ENCODE measurements around the gene CMTM2.

DNA sequence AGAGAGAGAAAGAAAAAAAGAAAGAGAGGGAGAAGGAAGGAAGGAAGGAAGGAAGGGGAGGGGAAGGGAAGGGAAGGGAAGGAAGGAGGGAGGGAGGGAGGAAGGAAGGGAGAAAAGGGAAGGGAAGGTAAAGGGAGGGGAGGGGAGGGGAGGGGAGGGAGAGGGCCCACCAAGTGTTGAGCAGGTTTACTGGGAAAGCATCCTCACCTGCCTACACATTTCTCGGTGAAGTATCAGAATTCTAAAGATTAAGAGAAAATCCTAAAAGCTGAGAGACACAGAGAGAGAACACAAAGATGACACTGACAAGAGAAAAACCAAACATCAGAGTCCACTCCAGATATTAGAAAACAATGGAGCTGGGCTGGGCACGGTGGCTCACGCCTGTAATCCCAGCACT is 13.0 kb downstream of the CMTM2 start:
- TF ChIP-seq, protein P1, sequence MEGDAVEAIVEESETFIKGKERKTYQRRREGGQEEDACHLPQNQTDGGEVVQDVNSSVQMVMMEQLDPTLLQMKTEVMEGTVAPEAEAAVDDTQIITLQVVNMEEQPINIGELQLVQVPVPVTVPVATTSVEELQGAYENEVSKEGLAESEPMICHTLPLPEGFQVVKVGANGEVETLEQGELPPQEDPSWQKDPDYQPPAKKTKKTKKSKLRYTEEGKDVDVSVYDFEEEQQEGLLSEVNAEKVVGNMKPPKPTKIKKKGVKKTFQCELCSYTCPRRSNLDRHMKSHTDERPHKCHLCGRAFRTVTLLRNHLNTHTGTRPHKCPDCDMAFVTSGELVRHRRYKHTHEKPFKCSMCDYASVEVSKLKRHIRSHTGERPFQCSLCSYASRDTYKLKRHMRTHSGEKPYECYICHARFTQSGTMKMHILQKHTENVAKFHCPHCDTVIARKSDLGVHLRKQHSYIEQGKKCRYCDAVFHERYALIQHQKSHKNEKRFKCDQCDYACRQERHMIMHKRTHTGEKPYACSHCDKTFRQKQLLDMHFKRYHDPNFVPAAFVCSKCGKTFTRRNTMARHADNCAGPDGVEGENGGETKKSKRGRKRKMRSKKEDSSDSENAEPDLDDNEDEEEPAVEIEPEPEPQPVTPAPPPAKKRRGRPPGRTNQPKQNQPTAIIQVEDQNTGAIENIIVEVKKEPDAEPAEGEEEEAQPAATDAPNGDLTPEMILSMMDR (IDR thresholded peaks at IDR 0.05; ENCODE audit: poor library complexity, severe bottlenecking), result no peak
- TF ChIP-seq POLR2AphosphoS5 (IDR thresholded peaks at IDR 0.05) (no peak), EP300 (conservative IDR thresholded peaks at IDR 0.05; ENCODE audit: poor library complexity, severe bottlenecking) (no peak), EZH2 (IDR thresholded peaks at IDR 0.05; ENCODE audit: borderline replicate concordance, insufficient read depth, low read length, poor library complexity, severe bottlenecking) (no peak), RAD21 (conservative IDR thresholded peaks at IDR 0.05) (no peak), MXI1 (conservative IDR thresholded peaks at IDR 0.05; ENCODE audit: poor library complexity, severe bottlenecking) (no peak)
